ENCODE results near the gene SLC1A2. TPM values are rescaled to one million over a fixed set of nuclear protein-coding genes. Genes with fewer than 3 reads are reported as not detected.

SLC1A2 gene
- total RNA-seq, 1 experiment from 2014 or later, result 0.50 TPM

DNA sequence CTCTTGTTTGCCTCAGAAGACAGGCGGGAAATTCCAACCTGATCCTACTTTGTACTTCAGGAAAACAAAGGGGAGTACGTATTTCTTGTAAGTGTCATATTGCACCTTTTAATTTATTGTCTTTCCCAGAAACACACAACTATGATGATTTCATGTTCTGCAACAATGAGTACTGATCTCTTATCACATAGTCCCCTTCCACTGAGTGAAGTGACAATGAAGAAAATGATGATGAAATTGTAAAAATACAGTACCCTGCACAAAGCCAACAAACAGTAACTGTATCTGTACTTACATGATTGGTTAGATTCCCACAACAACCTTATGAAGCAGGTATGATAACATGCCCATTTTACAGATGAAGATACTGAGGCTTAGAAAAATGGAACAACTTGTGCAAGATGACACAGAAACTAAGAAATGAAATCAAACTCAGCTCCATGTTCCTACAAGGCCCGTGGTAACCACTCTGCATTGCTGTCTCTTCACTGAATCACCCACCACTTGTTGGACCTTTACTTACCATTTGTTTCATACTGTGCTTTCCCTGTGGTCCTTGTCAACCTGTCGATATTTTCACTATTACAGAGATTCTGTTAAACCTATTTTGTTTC lies 37.5 kb downstream of the SLC1A2 start:
- no peaks in the 10 kb centered on the region for H3K79me1 ChIP-seq (ENCODE audit: insufficient read depth, low read depth, low read length, poor library complexity, severe bottlenecking)
- no peaks in the 10 kb centered on the region for H3K9me3 ChIP-seq (ENCODE audit: control insufficient read depth, low read depth, low read length)
- no peak overlapping the region for H3K14ac ChIP-seq (ENCODE audit: insufficient read depth, low read length)
- Mint-ChIP-seq H3K9me3 (no peaks in the 10 kb centered on the region), H3K4me3 (no peak overlapping the region), H3K4me1 (no peaks in the 10 kb centered on the region), H3K36me3 (ENCODE audit: insufficient read depth in 1 of 3, low read depth in 3 of 3) (no peaks in the 10 kb centered on the region), H3K27ac (no peak overlapping the region), H3K27me3 (ENCODE audit: low read depth) (peaks cover 4% of the 10 kb centered on the region)
- no peak overlapping the region for H3K56ac ChIP-seq (ENCODE audit: insufficient read length, low read depth, low read length)
- no peak overlapping the region for H2BK120ac ChIP-seq (ENCODE audit: low read depth, low read length, poor library complexity, severe bottlenecking)
- H2BK5ac ChIP-seq (ENCODE audit: insufficient read length, low read length), result no peak overlapping the region
- no peak overlapping the region for H2BK12ac ChIP-seq (ENCODE audit: insufficient read length, low read depth, low read length)
- no peak overlapping the region for H2BK20ac ChIP-seq (ENCODE audit: low read depth, low read length, poor library complexity, severe bottlenecking)
- WGBS (ENCODE audit: extremely low coverage, insufficient read length, low lambda C conversion rate), result no CpG with 5 or more reads among the region's 4 CpGs
- H3K23ac ChIP-seq (ENCODE audit: insufficient read length, low read depth, low read length), result no peak overlapping the region
- no peak overlapping the region for H4K5ac ChIP-seq (ENCODE audit: insufficient read length, low read depth, low read length)
- no peak overlapping the region for H2BK15ac ChIP-seq (ENCODE audit: low read depth, low read length)
- no peak for DNase-seq
- H4K8ac ChIP-seq (replicated peaks; ENCODE audit: insufficient read length, low read depth, low read length), result no peak overlapping the region
- no peaks in the 10 kb centered on the region for H3K4me1 ChIP-seq (ENCODE audit: insufficient read depth, low read length)
- no peaks in the 10 kb centered on the region for H3K27me3 ChIP-seq (ENCODE audit: insufficient read depth, low read length)
- no peak overlapping the region for H2AFZ ChIP-seq (ENCODE audit: low read length)
- no peak overlapping the region for H4K91ac ChIP-seq (ENCODE audit: insufficient read length, low read depth, low read length)
- H3K27ac ChIP-seq (ENCODE audit: insufficient read length, low read depth, low read length), result no peak overlapping the region
- no peak overlapping the region for H3T11ph ChIP-seq (ENCODE audit: low read length)
- no peak overlapping the region for H3K4ac ChIP-seq (ENCODE audit: low read depth, low read length)
- no peaks in the 10 kb centered on the region for H3K23me2 ChIP-seq (ENCODE audit: insufficient read length, low read depth, low read length, poor library complexity, severe bottlenecking)
- no peak overlapping the region for H3K18ac ChIP-seq (ENCODE audit: insufficient read length, low read depth, low read length)
- H3K79me2 ChIP-seq (ENCODE audit: insufficient read depth, low read length), result no peaks in the 10 kb centered on the region
- no peaks in the 10 kb centered on the region for H4K20me1 ChIP-seq (ENCODE audit: control insufficient read depth, insufficient read depth, insufficient read length)
- TF ChIP-seq, protein P1, sequence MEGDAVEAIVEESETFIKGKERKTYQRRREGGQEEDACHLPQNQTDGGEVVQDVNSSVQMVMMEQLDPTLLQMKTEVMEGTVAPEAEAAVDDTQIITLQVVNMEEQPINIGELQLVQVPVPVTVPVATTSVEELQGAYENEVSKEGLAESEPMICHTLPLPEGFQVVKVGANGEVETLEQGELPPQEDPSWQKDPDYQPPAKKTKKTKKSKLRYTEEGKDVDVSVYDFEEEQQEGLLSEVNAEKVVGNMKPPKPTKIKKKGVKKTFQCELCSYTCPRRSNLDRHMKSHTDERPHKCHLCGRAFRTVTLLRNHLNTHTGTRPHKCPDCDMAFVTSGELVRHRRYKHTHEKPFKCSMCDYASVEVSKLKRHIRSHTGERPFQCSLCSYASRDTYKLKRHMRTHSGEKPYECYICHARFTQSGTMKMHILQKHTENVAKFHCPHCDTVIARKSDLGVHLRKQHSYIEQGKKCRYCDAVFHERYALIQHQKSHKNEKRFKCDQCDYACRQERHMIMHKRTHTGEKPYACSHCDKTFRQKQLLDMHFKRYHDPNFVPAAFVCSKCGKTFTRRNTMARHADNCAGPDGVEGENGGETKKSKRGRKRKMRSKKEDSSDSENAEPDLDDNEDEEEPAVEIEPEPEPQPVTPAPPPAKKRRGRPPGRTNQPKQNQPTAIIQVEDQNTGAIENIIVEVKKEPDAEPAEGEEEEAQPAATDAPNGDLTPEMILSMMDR (conservative IDR thresholded peaks at IDR 0.05), result no peak
- H3K4me2 ChIP-seq (ENCODE audit: insufficient read depth, insufficient read length, low read length), result no peak overlapping the region
- H2AK5ac ChIP-seq (ENCODE audit: insufficient read length, low read length), result no peak overlapping the region
- H3K9ac ChIP-seq (ENCODE audit: extremely low read depth, insufficient read length, low read length), result no peak overlapping the region

Measured in H9 (cell line).